ENCODE data around the gene VPS13D.

DNA sequence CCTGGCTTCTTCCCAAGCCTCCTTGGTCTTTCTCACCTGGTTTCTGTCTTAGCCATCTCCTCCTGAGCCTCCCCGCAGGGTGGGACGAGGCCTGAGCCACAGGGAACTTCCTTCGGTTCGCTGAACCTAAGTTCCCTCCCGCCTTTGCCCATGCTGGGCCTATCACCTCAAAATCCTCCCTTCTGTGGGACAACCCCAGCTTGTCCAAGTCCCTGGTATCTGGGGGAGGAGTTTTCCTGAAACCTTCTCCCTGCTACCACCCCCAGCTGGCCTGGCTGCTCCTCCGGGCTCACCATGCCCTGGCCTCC is 27.7 kb upstream of the VPS13D start:
- no peak for TF ChIP-seq CTCF (IDR thresholded peaks at IDR 0.05)
- no peak for TF ChIP-seq EP300 (IDR thresholded peaks at IDR 0.05)
- TF ChIP-seq POLR2A (IDR thresholded peaks at IDR 0.05): no peak

Data from ovary (tissue), 3 donors.